HG02678 (cell line): ENCODE measurements around the gene POLN.
"Not testable (repeated sequence)": the region's sequence is repeated elsewhere in the genome, so short reads cannot be mapped to it uniquely, and the experiment has no call there.

Source experiments
- ATAC-seq: cut with Tn5 transposase; IDR thresholded peaks from one replicate; pipeline ENCODE4 v1.9.1; 2021; ENCODE audit warnings: mild to moderate bottlenecking, moderate library complexity; ENCODE audit not compliant: unreplicated experiment

Gene POLN

DNA sequence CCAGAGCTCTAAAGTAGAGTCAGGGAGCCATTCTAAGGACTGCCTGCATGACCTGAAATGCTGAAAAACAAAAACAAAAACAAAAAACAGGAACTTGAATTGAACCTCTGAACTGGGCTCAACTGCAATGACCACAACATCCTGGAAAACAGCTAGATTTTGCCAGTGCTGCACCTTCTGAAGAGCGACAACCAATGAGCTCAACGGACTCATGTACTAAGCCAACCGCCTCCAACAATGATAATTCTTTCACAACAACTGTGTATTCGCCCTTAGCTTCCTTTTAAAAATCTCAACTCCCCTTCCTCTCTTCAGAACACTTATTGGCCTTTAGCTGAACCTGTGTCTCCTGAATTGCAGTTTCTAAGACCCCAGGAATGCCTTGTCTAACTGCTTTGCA, 69.8 kb downstream of the POLN start:
- no peak for ATAC-seq

DNA sequence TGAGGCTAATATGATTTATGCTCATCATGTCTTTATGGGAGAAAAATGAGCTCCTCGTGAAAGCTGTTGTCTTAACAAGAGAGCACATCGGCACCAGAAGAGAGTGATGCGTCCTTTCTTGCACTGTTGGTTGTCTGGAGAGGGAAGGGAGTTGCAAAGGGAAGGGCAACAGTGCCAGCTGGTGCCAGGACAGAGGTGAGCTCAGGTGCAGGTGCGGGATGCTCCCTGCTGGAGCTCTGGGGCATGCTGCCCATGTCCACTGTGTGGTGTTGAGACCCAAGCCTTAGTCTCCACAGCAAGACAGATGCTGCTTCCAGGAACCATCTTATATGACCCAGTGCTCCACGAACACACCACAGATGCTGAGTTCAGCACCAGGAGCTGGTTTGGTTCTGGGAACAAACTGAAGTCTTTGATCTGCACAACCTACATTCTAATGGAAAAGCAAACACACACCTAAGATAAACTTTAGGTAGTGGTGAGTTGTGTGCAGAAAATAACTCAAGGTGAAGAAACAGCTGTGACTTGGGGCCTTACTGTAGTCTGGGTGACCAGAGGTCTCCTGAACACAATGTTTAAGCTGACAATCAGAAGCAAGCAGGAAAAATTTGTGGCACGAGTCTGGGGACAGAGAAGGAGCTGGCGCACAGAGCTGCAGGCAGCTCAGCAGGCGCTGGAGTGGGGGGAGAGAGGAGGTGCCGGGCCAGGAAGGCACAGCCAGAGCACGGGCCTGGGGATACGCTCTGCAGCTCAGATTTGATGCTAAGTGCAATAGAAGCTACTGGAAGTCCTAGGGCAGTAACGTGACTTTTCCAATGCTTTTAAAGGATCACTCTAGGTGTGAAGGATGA, 73.2 kb downstream of the POLN start:
- no peak for ATAC-seq

DNA sequence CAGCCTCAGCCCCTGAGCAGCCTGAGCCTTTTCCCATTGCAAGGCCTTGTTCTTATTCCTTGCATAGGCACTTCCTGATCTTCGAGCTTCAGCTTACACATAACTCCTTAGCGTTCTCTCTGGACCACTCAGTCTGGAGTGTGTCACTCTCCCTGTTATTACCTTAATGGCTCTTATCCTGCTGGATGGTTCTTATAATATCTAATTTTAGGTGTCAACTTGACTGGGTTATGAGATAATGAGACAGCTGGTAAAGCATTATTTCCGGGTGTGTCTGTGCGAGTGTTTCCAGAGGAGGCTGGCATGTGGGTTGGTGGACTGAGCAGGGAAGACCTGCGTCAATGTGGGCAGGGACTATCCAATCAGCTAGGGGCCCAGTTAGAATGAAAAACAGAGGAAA, 75.7 kb downstream of the POLN start:
- ATAC-seq: no peak

DNA sequence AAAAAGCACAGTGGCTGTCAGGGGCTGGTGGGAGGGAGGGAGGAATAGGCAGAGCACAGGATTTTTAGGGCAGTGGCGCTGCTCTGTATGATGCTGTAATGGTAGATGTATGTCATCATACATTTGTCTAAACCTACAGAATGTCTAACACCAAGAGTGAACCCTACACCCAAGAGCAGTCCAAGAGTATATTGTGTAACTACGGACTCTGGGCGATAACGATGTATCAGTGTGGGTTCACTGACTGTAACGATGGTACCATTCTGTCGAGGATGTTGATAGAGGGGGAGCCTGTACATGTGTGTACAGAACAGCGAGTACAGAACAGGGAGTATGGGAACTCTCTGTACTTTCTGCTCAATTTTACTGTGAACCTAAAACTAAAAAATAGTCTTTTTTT, 76.5 kb downstream of the POLN start:
- ATAC-seq: no peak

DNA sequence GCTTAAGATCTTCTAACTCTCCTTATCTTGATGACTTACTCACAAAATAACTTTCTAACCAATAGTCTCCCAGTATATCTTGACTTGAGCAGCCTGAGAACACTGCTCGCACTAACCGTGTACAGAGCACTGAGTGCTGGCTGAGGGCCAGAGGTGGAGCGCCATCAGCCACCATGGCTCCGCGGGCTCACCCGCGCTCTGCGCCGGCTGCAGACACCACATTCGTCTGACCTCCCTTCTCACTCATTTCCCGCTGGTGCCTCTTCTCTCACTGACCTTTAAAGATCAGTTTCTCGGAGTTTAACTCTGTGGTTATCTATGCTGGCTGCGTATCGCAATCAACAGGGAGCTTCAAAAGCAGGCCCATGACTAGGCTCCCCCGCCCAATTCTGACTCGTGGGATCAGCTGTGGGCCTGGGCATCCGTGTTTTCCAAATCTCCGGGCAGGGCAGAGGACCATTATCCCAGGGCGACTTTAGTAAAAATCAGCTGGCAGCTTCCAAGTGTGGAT, 78.6 kb downstream of the POLN start:
- no peak for ATAC-seq

DNA sequence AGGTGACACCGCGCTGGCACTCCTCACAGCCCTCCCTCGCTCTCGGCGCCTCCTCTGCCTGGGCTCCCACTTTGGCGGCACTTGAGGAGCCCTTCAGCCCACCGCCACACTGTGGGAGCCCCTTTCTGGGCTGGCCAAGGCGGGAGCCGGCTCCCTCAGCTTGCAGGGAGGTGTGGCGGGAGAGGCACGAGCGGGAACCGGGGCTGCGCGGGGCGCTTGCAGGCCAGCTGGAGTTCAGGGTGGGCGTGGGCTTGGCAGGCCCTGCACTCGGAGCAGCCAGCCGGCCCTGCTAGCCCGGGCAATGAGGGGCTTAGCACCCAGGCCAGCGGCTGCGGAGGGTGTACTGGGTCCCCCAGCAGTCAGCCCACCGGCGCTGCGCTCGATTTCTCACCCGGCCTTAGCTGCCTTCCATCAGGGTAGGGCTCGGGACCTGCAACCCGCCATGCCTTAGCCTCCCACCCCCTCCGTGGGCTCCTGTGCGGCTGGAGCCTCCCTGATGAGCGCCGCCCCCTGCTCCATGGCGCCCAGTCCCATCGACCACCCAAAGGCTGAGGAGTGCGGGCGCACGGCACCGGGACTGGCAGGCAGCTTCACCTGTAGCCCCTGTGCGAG, 80.7 kb downstream of the POLN start:
- ATAC-seq: not testable (repeated sequence)

DNA sequence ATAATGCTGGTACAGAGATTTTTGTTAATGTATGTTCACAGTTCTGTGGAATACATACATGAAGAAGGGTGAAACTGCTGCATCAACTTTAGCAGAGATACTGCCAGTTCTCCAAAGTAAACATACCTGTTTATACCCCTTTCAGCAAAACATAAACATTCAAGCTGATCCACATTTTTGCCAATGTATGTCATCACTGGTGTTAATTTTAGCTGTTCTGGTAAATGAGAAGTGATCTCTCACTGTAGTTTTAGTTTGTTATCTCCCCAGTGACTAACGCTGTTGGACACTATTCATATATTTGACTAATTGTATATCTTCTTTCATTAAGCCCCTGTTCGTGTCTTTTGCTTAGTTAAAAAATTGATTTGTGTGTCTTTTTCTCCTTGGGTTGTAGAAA, 82.0 kb downstream of the POLN start:
- ATAC-seq: no peak

DNA sequence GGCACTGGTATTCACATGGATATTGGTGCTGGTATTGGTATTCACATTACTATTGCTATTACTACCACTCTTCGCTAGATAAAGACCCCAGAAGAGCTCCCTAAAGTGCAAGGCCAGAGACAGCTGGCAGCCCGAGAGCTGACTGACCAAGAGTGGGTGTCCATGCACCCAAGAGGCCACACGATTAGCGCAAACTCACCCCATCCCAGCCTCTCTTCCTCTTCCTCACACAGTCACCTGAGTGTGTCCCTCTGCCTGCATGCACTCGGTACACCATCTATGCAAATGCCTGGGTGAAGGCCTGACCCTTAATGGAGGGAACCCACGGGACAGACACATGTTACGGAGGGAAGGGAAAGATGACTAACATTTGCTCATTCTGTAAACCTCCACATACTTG, 86.7 kb downstream of the POLN start:
- no peak for ATAC-seq

DNA sequence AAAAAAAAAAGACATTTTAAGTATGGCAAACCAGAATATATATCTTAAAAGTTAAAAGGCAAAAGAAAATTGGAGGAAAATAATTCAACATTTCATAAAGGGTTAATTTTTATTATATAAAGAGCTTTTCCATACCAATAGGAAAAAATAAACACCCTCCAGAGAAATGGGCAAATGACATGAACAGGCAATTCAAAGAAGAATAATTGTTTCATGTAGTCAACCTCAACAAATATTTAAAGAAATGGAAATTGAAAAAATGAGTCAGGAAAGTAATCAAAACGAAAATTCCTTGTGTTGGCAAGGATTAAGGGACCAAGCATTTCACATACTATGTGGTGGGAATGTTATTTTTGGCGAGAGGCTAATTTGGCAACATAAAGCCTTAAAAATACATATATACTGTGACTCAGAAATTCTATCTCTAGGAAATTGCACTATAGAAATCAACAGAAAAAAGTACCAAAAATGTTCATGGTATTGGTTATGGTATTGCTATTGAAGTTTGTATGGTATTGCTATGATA, 87.6 kb downstream of the POLN start:
- ATAC-seq: no peak

DNA sequence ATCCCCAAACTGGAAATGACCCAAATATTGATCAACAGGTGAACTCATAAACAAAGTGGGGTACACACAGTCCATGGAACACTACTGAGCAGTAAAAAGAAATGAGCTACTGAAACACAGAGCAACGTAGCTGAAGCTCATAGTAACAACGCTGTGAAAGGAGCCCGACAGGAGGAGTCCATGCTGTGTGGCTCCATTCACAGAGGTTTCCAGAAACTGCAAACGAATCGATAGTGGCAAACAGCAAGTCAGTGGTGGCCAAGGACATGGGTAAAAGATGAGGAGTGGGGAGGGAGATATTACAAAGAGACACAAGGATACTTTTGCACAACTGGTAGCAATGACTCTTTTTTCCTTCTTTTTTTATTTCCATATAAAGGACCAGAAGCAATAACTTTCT, 90.4 kb downstream of the POLN start:
- ATAC-seq: no peak

DNA sequence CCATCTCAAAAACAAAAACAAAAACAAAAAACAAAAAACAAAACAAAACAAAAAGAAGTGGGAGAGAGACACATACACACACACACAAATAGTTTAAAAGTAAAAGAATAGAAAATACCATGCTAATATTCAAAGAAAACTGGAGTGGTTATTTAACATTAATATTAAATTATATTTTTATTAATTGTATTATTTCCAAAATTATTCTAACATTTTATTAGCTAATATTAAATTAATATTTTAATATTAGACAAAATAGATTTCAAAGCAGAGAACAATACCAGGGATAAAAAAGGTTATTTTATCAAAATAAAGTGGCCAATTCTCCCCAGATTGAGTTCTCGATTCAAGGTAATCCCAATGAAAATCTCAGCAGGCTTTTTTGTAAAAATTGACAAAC, 91.8 kb downstream of the POLN start:
- no peak for ATAC-seq

DNA sequence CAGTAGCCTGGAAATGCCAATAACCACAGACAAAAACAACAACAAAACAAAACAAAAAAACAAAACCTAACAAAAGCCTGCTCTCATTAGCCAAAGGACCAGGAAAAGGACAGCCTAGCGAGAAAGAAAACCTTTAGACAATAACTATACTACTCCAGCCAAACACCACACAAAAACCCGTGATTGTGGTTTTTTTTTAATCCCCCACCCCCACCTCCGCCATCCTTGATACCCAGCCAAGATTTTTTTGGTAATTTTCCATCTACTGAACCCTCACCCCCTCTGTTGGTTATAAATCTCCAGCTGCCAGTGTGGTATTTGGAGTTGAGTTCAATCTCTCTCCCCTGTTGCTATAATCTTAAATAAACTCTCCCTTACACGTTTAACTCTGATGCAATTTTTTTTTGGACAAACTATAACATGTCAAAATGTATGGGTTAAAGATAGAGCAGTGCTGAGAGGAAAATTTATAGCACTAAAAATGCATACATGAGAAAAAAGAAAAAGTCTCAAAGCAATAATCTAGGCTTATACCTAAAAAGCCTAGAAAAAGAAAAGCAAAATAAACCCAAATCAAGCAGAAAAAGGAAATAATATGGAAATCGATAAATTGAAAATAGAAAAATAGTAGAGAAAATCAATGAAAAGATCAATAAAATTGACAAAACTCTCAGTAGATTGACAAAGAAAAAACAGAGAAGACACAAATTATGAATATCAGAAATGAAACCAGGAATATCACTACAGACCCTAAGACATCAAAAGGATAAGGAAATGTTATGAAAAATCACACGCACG, 99.1 kb downstream of the POLN start:
- ATAC-seq: no peak

DNA sequence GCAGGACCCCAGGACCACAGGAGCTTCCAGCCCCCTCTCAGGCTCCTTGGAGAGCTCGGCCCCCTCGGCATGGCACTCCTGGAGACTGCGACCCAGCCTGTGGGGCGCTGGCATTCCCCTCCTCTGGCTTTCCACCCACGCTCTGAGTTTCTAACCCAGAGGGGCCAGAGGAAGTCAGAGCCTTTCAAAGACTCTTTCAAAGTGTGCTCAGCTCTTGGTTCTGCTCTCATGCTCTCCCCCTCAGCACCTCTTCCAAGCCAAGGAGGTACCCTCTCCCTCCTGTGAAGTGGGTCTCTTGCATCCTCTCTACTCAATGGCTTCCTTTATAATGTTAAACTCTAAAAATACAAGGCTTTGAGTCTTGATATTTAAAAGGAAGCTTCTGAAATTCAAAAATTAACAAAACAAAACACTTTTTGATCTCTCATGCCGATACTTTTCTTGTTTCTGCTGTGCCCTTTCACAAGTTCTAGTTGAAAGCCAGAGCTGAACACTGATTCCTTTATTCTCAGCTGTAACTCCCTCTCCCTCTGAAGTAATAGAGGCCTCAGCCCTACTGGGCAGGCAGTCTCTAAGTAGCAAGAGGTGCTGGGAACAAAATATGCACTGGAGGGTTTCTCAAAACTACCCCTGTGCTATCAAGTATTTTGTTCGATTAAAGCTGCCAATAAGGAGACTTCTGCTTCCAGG, 100.0 kb downstream of the POLN start:
- ATAC-seq: no peak

DNA sequence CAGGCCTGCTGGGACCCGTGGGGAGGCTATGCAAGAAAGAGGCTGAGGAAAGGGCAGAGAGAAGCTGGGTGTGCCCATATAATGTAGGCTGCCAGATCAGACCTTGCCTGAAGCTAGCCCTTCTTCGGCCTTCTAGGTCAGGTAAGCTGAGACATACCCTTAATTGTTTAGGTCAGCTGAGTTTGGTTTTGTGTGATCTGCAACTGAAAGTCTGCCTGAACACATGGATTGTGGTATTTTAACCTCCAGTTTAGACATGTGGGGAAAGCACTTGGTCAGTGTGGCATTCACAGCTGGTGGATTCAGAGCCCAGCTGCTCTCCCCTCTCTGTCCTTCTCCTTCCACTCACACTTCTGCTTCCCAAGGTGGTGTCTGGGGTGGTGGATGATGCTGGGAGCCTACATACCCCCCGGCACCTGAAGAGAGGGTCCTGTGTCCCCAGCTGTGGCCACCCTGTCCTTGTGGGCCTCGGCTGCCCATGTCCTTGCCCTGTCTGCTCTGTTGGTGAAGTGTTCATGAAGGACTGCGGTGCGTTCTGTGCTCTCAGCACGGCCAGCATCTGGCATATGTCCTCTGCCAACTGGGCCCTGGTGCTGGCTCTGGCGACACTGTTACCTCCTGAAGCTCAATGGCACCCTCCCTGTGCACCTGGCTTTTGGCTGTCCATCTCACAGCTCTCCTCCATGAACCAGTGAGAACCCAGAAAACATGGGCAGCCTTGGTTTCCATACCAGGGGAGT, 100.7 kb downstream of the POLN start:
- ATAC-seq: no peak

DNA sequence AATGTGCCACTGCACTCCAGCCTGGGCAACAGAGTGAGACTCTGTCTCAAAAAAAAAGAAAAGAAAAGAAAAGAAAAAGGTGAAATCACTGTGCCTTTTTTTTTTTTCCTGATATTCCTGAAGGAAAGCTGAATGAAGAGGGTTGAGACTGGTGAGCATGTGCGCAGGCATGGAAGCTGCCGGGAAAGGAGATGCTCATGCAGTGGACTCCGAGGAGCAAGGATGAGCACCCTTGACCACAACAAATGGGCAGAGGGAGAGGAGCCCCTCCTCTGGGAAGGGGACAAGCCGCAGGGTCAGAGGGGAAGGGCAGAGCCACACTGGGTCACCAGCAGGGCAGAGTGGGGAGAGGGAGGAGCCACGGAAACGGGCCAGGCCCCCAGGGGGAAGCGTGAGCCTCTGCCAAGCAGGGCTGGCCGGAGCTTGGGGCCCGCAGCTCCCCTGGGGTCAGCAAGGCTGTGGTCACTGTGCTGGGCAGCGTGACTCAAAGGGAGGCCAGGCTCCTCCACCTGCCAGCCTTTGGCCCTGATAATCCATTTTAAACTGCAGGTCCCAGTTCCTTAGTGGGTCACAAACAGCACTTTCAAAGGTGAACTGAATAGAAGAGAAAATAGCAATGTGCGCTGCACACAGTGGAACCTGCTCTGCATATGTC, 102.9 kb downstream of the POLN start:
- no peak for ATAC-seq

DNA sequence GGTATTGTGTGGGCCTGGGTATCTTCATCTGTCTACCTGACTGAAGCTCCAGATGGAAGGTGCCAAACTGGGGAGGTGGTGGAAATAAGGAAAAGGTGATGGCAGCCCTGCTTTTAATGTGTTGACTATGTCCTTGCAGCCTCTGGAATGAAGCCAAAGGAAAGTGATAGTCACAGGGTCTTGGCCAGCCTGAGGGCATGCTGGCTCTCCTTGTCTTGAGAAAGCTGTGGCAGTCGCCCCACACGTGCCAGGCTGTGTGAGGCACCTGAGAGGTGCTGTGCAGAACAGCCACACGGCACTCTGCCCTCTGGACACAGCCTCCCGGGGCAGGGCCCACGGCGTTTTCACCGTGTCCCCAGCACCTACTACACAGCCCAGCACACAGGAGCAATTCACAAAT, 105.2 kb downstream of the POLN start:
- no peak for ATAC-seq

DNA sequence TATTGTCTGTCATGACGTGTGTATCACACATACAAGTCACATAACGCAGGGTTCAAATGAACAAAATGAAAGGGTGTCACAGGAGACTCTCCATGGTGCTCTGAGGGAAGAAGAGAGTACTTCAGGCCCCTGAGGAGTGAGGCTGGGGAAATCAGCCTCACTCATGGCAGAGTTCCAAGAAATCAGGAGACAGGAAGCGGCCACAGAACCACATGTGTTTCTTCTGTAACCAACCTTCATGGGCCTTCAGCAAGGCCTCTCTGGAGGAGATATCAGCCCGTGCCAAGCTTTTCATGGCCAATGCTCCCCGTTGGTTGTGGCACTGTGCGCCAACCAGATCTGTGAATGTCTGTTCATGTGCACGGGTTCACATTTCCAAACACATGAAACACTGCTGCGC, 106.8 kb downstream of the POLN start:
- no peak for ATAC-seq

DNA sequence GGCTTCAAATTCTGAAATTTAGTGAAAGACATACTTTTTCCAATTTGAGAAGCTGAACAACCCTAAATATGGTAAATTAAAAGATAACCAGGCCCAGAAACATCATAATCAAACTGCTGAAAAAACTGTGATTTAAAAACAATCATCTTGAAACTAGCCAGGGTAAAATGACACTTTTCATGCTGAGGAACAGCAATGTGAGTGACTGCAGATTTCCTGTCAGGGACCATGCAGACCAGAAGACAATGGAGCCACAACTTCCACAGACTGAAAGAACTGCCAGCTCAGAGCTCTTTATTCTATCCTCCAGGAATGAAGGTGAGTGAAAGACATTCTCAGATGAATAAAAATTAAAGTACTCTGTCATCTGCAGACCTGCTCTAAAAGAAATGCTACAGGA, 109.5 kb downstream of the POLN start:
- ATAC-seq: no peak

DNA sequence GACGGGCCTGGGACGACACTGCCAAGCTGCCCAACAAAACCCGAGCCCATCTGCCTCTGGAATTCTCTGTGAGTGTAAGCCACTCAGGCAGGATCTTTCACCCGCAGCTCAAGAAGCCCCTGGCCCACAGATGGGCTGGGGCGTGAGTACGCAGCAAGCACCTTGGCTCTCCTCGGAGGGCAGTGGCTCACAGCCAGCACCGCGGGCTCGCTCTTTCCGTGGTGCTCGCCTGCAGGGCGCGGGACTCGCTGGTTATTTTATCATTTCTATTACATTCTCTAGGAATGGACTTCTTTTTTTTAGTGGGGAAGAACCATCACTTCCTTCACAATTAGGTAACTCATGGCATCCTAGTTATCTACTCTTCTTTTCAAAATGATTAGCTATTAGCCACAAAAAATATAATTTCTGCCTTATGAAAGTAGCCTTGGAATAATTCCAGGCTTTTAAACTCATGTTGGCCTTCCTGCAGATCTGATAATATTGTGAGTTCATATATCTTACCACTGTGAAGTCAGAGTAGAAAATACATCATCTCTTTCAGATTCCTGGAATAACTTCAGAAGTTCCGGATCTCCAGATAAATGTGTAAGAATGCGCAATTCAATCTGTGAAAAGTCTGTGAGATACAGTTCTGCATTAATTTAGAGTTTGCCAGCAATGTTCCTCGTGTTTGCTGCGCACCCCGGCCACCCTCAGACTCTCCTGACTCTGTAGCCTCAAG, 114.2 kb downstream of the POLN start:
- no peak for ATAC-seq
